Activated naive CD8-positive, alpha-beta T cell treated with anti-CD3 and anti-CD28 coated beads, Interleukin-2, amount 10 ng/mL, durations not matched to agents 7 days and 5 days (primary cell): ENCODE data around the gene ESAM. TPM values are rescaled to one million over a fixed set of nuclear protein-coding genes. Genes with fewer than 3 reads are reported as not detected.

Experiments
- ATAC-seq: fragments of 150-1000 bp; cut with Tn5 transposase; one replicate; pipeline ENCODE4 v1.10.0; 2021; ENCODE audit warnings: low read depth, moderate library complexity
- POLR2A ChIA-PET: fragments of 350-600 bp; sonication (Branson Sonifier 250); formaldehyde crosslinking; loops from one replicate; lab custom pipeline; 2021; ENCODE audit warnings: antibody characterized with exemption; lab: Charles Lee
- DNase-seq: peaks from one replicate; pipeline ENCODE4 v3.0.0; 2021
- H3K27ac Mint-ChIP-seq: one replicate; pipeline ENCODE4 v1.8.0; 2022; ENCODE audit warnings: mild to moderate bottlenecking, mixed read lengths
- H3K27me3 Mint-ChIP-seq: one replicate; pipeline ENCODE4 v1.8.0; 2022; ENCODE audit warnings: mild to moderate bottlenecking, moderate library complexity, mixed read lengths
- H3K36me3 Mint-ChIP-seq: one replicate; pipeline ENCODE4 v1.8.0; 2021; ENCODE audit warnings: mild to moderate bottlenecking, mixed read lengths
- H3K4me1 Mint-ChIP-seq: one replicate; pipeline ENCODE4 v1.8.0; 2021; ENCODE audit warnings: mixed read lengths
- H3K4me3 Mint-ChIP-seq: one replicate; pipeline ENCODE4 v1.8.0; 2022; ENCODE audit warnings: mild to moderate bottlenecking, moderate library complexity, mixed read lengths
- H3K9me3 Mint-ChIP-seq: one replicate; pipeline ENCODE4 v1.8.0; 2021; ENCODE audit warnings: mixed read lengths
- total RNA-seq, 2 experiments: library from RNA; stranded (reverse); gene quantifications; one replicate each; pipeline ENCODE4 v1.2.3, GENCODE V29; 2021

Gene ESAM
- total RNA-seq, 2 experiments from 2014 or later: 0.91 to 0.97 TPM

DNA sequence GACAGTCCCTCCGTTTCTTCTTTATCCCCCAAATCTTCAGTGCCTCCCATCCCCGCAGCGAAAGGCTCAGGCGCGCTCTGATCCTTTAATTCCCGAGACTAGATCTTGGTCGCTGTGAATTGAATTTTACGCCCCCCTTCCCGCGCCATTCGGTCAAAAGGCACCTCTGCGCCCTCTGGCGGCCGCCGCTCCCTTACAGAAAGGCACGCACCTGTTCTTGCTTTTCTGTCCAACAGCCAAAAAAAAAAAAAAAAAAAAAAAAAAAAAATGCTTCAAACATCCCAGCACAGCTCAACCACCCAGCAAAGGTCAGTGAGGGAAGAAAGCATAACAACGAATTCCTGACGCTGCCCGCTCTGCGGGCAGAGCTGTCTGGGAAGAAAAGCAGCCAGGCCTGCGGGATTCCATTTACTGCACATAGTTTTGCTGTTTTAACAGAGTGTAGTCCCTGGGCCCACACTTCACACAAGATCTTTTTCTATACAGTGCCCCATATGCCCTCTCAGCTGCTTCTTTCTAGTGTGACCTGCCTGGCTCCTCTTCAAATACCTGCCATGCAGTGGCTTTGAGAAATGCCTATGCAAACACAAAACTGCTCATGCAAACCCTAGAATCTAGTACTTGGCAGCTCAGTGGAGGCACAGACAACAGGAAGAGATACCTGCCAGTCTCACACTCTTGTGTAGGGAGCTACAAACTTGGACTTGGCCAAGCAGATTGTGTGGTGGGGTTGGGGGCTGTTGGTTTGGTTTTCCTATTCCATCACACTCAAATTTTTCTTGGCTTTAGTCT is 1.3 kb upstream of the ESAM start:
- DNase-seq (peak; percentile 88), ATAC-seq (peak; percentile 40)
- POLR2A ChIA-PET: interaction anchor here (0.6 to 1.4 kb wide), 6 partner anchors 17 to 94 kb away, joined by 3 to 11 read pairs (median 4); partner anchors contain the start of gene MSANTD2
- peaks cover 11% of the 10 kb centered on the region for H3K4me1 Mint-ChIP-seq
- no peaks in the 10 kb centered on the region for H3K9me3 Mint-ChIP-seq
- peak overlapping the region; percentile 99 for H3K4me3 Mint-ChIP-seq
- peaks cover 2% of the 10 kb centered on the region for H3K36me3 Mint-ChIP-seq
- peaks cover 36% of the 10 kb centered on the region for H3K27me3 Mint-ChIP-seq
- H3K27ac Mint-ChIP-seq: peak overlapping the region; percentile 57

GRCh38 chr11:124762624-124763155 is 600 bp upstream of the ESAM start:
- H3K36me3 Mint-ChIP-seq: peaks cover 2% of the 10 kb centered on the region
- no peaks in the 10 kb centered on the region for H3K9me3 Mint-ChIP-seq
- peak overlapping the region; percentile 99 for H3K4me3 Mint-ChIP-seq
- ATAC-seq (peak; percentile 40), DNase-seq (peak; percentile 64)
- H3K27ac Mint-ChIP-seq: no peak overlapping the region
- POLR2A ChIA-PET: interaction anchor here (0.6 to 1.4 kb wide), 5 partner anchors 16 to 118 kb away, joined by 3 to 11 read pairs (median 4); partner anchors contain the start of gene MSANTD2
- H3K4me1 Mint-ChIP-seq: peaks cover 13% of the 10 kb centered on the region
- H3K27me3 Mint-ChIP-seq: peaks cover 42% of the 10 kb centered on the region

DNA sequence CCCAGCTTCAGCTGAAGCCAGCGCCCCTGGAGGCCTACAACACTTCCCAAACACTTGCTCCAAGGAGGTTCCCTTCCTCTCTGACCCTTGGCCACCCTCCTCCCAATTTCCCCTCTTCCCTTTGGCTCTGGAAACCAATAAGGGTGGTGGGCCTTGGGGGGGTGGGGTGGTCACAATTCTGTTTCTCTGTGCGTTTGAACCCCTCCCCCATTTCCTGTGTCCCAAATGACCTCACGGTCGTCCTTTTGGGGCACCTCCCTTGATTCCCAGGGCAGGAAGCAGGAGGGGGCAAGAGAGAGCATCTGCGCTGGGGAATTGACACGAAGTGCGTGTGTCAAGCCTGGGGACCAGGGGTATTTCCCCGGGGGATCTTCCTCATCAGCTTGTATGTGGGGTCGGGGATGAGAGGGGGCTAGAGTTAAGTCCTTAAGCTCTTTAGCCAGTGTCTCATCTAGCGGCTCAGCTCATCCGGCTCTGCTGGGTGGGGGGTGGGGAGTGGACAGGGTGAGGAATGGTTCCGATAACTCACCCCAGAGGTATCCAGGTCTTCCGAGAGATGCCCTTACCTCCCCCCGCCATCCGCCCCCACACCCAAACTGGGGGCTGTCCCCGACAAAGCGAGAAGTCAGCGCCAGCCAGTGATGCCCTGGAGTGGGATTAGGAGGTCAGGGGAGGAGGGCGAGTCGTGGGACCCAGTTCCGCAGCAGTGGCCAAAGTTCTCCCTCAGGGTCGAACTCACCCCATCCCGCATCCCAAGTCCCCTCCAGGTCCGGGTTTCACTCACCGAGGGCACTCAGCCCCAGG is 587 bp downstream of the ESAM start:
- Mint-ChIP-seq H3K4me1 (peaks cover 13% of the 10 kb centered on the region), H3K9me3 (no peaks in the 10 kb centered on the region), H3K36me3 (peaks cover 2% of the 10 kb centered on the region), H3K4me3 (peak overlapping the region; percentile 67), H3K27me3 (peaks cover 49% of the 10 kb centered on the region), H3K27ac (no peak overlapping the region)
- no peak for ATAC-seq
- POLR2A ChIA-PET: interaction anchor here (0.6 to 1.3 kb wide), 4 partner anchors 15 to 350 kb away, joined by 3 to 7 read pairs (median 6); partner anchors contain the start of gene NRGN
- no peak for DNase-seq

GRCh38 chr11:124760806-124761205 is 1.3 kb downstream of the ESAM start:
- H3K27ac Mint-ChIP-seq: no peak overlapping the region
- no peaks in the 10 kb centered on the region for H3K9me3 Mint-ChIP-seq
- POLR2A ChIA-PET: interaction anchor here (1.3 kb wide), 1 partner anchor 15 kb away, joined by 7 read pairs; no protein-coding TSS in a partner anchor
- no peak overlapping the region for H3K4me3 Mint-ChIP-seq
- DNase-seq (no peak), ATAC-seq (no peak)
- peaks cover 1% of the 10 kb centered on the region for H3K36me3 Mint-ChIP-seq
- H3K27me3 Mint-ChIP-seq: peaks cover 49% of the 10 kb centered on the region
- H3K4me1 Mint-ChIP-seq: peaks cover 15% of the 10 kb centered on the region

DNA sequence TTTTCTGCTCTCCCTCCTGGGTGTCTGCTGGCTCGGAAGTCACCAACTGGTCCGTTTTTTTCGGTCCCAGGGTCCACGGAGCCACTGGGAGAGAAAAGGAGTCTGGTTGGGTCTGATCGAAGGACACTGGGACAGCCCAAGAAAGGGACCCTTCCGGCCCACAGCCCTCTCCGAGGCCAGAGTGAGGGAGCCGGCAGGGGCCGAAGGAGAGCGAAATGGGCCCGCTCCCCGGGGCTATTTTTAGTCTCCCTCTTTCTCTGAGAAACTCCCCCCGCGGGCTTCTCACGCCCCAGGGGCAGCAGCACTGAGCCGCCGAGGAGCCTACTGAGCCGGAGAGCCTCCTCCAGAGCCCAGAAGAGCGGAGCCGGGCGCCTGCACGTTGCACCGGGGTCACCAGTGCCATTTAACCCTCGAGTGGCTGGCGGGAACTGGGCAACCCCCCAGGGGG is 1.9 kb downstream of the ESAM start:
- H3K9me3 Mint-ChIP-seq: no peaks in the 10 kb centered on the region
- DNase-seq (no peak), ATAC-seq (no peak)
- peaks cover 15% of the 10 kb centered on the region for H3K4me1 Mint-ChIP-seq
- peaks cover 49% of the 10 kb centered on the region for H3K27me3 Mint-ChIP-seq
- no peak overlapping the region for H3K4me3 Mint-ChIP-seq
- H3K36me3 Mint-ChIP-seq: peaks cover 1% of the 10 kb centered on the region
- no peak overlapping the region for H3K27ac Mint-ChIP-seq
- POLR2A ChIA-PET: interaction anchor here (1.3 kb wide), 1 partner anchor 14 kb away, joined by 7 read pairs; no protein-coding TSS in a partner anchor

DNA sequence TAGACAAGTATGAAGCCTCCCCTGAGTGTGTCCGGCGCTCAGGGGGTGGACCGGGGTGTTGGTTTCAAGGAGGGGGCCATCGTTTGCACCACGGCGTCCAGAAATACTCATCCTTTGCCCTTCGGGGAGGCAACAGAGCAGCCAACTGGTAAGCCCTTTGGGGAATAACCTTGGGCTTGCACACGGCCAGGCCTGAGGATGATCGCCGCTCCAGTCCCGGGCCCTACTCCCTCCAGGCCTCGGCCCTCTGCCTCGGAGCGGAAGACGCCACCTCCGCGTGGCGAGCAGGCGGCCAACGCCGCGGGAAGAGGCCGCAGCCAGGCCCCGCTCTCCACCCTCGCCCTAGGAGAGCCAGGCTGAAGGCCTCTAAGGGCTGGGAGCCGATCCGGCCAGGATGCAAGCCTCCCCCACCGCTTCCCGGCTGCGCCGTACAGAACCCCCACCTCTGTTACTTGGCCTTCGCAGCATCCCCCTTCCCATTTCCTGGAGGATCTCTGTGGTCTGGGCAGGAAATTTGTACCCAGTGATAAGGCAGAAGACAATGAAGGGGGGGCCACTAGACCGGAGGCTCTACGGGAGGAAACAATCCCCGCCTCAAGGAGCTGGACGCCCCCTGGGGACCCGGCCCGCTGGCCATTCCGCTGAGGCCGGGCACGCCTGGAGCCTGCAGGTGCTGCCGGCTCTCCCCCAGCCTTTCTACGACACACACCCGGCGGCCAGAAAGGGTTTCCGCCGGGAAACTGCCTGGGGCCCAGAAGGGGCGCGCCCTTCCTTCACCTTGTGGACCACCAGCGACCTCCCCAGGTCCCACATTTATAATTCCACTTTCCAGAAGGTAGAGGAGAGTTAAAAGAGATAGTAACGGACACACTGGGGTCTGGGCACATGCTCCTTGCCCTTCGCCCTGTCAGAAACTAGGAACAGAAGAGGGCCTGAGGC is 2.6 kb downstream of the ESAM start:
- POLR2A ChIA-PET: interaction anchor here (2.2 kb wide), 1 partner anchor 13 kb away, joined by 9 read pairs; no protein-coding TSS in a partner anchor
- H3K36me3 Mint-ChIP-seq: peaks cover 1% of the 10 kb centered on the region
- no peak for DNase-seq
- no peak overlapping the region for H3K27ac Mint-ChIP-seq
- no peak for ATAC-seq
- peak overlapping the region; percentile 25 for H3K4me3 Mint-ChIP-seq
- peaks cover 49% of the 10 kb centered on the region for H3K27me3 Mint-ChIP-seq
- no peaks in the 10 kb centered on the region for H3K9me3 Mint-ChIP-seq
- peaks cover 15% of the 10 kb centered on the region for H3K4me1 Mint-ChIP-seq

DNA sequence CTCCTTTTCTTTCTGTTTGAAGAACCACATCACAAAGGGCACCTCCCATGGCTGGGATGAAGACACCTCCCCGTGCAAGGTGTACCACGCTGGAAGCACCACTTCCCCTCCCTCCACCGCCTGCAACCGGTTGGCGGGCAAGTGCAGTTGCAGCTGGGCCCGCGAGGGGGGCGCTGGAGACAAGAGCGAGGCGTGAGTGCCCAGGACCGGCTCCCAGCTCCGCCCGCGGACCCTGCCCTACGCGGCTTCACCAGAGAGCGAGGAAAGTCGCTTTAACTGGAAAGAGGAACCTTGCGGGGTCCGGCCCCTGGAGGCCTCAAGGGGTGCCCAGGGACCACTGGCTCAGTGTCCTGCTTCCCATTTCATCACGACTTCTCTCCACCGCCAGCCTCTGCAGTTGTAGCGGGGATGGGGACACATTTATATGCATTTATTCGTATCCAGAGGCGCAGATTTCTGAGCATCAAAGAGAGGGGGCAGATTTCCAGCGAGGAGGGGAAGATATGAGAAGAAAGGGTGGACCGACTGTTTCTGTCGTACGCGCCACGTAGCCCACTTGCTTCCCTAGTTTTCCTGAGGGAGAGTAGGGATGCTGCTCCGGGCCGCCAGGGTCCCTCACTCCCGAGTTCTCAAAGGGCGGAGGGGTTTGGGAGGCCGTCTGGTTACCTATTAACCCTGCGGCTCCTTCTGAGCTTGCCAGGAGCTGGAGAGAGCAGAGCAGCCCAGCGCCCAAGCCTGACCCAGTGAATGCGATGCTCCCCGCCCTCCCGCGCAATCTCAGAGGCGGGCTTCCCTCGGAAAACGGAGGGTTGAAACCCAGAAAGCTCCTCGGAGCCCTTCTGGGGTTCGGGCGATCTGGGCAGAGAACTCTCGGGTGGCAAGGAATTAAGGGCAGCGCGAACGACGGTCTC is 3.5 kb downstream of the ESAM start:
- POLR2A ChIA-PET: interaction anchor here (2.2 kb wide), 1 partner anchor 12 kb away, joined by 9 read pairs; no protein-coding TSS in a partner anchor
- no peak overlapping the region for H3K27ac Mint-ChIP-seq

GRCh38 chr11:124757320-124757719 is 4.8 kb downstream of the ESAM start:
- no peak overlapping the region for H3K4me3 Mint-ChIP-seq
- POLR2A ChIA-PET: interaction anchor here (2.2 kb wide), 1 partner anchor 11 kb away, joined by 9 read pairs; no protein-coding TSS in a partner anchor
- DNase-seq (no peak), ATAC-seq (no peak)
- H3K36me3 Mint-ChIP-seq: no peaks in the 10 kb centered on the region
- H3K27ac Mint-ChIP-seq: no peak overlapping the region
- H3K27me3 Mint-ChIP-seq: peaks cover 46% of the 10 kb centered on the region
- H3K4me1 Mint-ChIP-seq: peaks cover 13% of the 10 kb centered on the region
- H3K9me3 Mint-ChIP-seq: no peaks in the 10 kb centered on the region

More for the DNA sequence above, 3.5 kb downstream of the ESAM start:
- Mint-ChIP-seq H3K9me3 (no peaks in the 10 kb centered on the region), H3K27me3 (peaks cover 49% of the 10 kb centered on the region), H3K36me3 (peaks cover 1% of the 10 kb centered on the region), H3K4me3 (peak overlapping the region; percentile 64), H3K4me1 (peaks cover 15% of the 10 kb centered on the region)
- peak; percentile 79 for DNase-seq
- ATAC-seq: peak; percentile 65

DNA sequence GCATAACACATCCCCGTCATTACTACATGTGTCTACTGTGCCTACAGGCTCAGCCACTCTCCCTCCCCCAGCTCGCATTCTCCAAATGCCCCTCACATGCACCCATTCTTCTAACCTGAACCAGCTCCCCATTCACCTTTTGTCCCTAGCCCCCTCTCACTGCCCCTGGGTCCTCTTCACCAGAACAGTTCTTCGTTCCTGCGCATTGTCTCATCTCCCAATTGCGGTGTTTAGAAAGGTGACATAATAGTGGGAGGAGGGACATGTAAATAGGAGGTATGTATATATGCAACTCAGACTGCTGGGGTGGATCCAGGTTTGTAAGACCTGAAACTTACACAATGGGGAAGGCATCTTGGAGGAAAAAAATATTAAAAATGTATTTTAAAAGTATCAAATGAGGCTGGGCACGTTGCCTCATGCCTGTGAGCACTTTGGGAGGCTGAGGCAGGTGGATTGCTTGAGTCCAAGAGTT is 5.3 kb downstream of the ESAM start:
- H3K27ac Mint-ChIP-seq: no peak overlapping the region
- no peak for ATAC-seq
- peaks cover 45% of the 10 kb centered on the region for H3K27me3 Mint-ChIP-seq
- POLR2A ChIA-PET: no interaction called here
- no peak for DNase-seq
- peaks cover 13% of the 10 kb centered on the region for H3K4me1 Mint-ChIP-seq
- H3K9me3 Mint-ChIP-seq: no peaks in the 10 kb centered on the region
- H3K36me3 Mint-ChIP-seq: no peaks in the 10 kb centered on the region
- H3K4me3 Mint-ChIP-seq: no peak overlapping the region

DNA sequence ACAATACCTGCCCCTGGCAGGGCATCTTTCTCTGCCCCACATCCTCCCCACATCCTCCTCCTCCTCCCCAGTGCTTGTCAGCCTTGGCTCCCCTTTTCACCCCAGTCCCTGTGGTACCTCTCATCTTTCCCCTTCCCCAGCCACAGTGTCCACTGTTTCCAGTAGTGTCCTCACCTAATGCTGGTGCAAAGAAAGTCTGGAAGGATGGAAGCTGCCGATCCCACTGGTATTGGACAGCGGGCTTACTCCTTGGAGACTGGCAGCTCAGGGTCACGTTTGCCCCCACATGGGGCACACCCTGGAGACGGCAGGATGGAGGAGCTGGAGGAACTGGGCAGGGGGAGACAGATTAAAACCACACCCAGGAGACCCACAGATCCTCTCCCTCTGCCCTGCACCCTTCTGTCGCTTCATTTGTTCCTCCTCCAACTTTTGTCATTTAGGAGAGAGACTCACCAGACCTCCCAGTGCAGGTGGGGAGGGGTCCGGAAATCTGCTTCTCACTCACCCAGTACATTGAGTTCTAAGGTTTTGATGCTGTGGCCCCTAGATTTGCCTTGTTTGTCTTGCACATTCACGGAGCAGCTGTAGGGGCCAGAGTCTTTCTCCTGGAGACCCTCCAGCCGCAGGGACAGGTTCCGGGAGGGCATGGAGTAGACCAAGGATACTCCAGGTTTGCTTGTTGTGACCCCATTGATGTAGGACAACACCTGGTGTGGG is 5.9 kb downstream of the ESAM start:
- no peak overlapping the region for H3K4me3 Mint-ChIP-seq
- no peaks in the 10 kb centered on the region for H3K36me3 Mint-ChIP-seq
- no peak overlapping the region for H3K27ac Mint-ChIP-seq
- H3K4me1 Mint-ChIP-seq: peaks cover 13% of the 10 kb centered on the region
- no peaks in the 10 kb centered on the region for H3K9me3 Mint-ChIP-seq
- DNase-seq (no peak), ATAC-seq (peak; percentile 19)
- peaks cover 39% of the 10 kb centered on the region for H3K27me3 Mint-ChIP-seq
- POLR2A ChIA-PET: interaction anchor here (0.8 kb wide), 1 partner anchor 9 kb away, joined by 3 read pairs; no protein-coding TSS in a partner anchor

DNA sequence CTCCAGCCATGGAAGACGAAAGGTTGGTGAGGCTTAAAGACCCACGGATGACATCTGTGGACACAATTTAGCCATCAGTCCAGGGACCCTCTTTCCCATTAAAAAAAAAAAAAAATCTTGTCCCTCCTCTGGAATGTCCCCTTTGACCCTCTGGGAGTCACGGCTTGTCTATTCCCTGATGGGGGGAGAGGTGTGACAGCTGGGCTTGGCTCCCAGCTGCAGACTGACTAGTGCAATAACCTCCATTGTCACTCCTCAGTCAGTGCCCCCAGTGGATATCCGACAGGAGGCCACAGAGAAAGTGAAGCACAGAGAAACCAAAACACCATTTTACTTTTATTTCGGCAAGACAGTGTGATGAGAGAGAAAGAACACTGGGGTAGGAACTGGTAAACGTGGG is 7.4 kb downstream of the ESAM start:
- Mint-ChIP-seq H3K4me3 (no peak overlapping the region), H3K4me1 (peaks cover 16% of the 10 kb centered on the region), H3K36me3 (no peaks in the 10 kb centered on the region), H3K27ac (no peak overlapping the region), H3K27me3 (peaks cover 28% of the 10 kb centered on the region), H3K9me3 (no peaks in the 10 kb centered on the region)
- ATAC-seq (no peak), DNase-seq (no peak)
- POLR2A ChIA-PET: no interaction called here
